Activated T-helper 1 cell treated with anti-CD3 and anti-CD28 coated beads, Interleukin-12 subunit alpha, Interleukin-12 subunit beta, Interleukin-2, Interleukin-4 antibody, amounts not matched to agents 30 ng/mL and 10 ng/mL and 1 ng/mL, durations not matched to agents 14 hours and 24 hours and 36 hours (primary cell): ENCODE results near the gene ANP32D. TPM values are rescaled to one million over a fixed set of nuclear protein-coding genes. Genes with fewer than 3 reads are reported as not detected.
"Not testable (repeated sequence)": the region's sequence is repeated elsewhere in the genome, so short reads cannot be mapped to it uniquely, and the experiment has no call there.

ENCODE experiments used
- DNase-seq: peaks from one replicate; pipeline ENCODE4 v3.0.0; 2021; ENCODE audit warnings: low spot score
- H3K27ac Mint-ChIP-seq: one replicate; pipeline ENCODE4 v1.8.0; 2021; ENCODE audit warnings: mild to moderate bottlenecking, mixed read lengths
- H3K27me3 Mint-ChIP-seq: one replicate; pipeline ENCODE4 v1.8.0; 2022; ENCODE audit warnings: mild to moderate bottlenecking, moderate library complexity, mixed read lengths; ENCODE audit not compliant: insufficient read depth
- H3K36me3 Mint-ChIP-seq: one replicate; pipeline ENCODE4 v1.8.0; 2021; ENCODE audit warnings: low read depth, mixed read lengths
- H3K4me1 Mint-ChIP-seq: one replicate; pipeline ENCODE4 v1.8.0; 2021; ENCODE audit warnings: low read depth, mixed read lengths
- H3K4me3 Mint-ChIP-seq: one replicate; pipeline ENCODE4 v1.8.0; 2021; ENCODE audit warnings: mild to moderate bottlenecking, moderate library complexity, mixed read lengths
- H3K9me3 Mint-ChIP-seq: one replicate; pipeline ENCODE4 v1.8.0; 2021; ENCODE audit warnings: mixed read lengths
- intact Hi-C: fragments of 100-400 bp; cut with micrococcal nuclease; formaldehyde crosslinking; loops from one replicate; pipeline ENCODE4 v1.15.1; 2024
- total RNA-seq: library from RNA; stranded (reverse); gene quantifications from 2 replicates; pipeline ENCODE4 v1.2.3, GENCODE V29; 2022

Gene ANP32D
- total RNA-seq: not detected in 2 replicates

- H3K27me3 Mint-ChIP-seq: peaks cover 2% of the 10 kb centered on the region
- intact Hi-C loops: no loop called here
- no peak within 1 kb of the TSS for H3K4me3 Mint-ChIP-seq
- no peaks in the 10 kb centered on the region for H3K36me3 Mint-ChIP-seq
- no peak within 1 kb of the TSS for H3K27ac Mint-ChIP-seq
- H3K9me3 Mint-ChIP-seq: peaks cover 33% of the 10 kb centered on the region
- no peaks in the 10 kb centered on the region for H3K4me1 Mint-ChIP-seq
- DNase-seq: no peak
Measured at GRCh38 chr12:48472259-48472658, at the start of gene ANP32D. Gene ANP32D, plus strand, starts transcription at chr12:48472559. Its CDS starts 106 bp downstream, at chr12:48472665.

- Mint-ChIP-seq H3K27ac (no peak overlapping the region), H3K9me3 (peaks cover 6% of the 10 kb centered on the region), H3K27me3 (no peaks in the 10 kb centered on the region), H3K4me1 (no peaks in the 10 kb centered on the region), H3K36me3 (no peaks in the 10 kb centered on the region), H3K4me3 (no peak overlapping the region)
- no peak for DNase-seq
- intact Hi-C loops: no loop called here
Measured at GRCh38 chr12:48423171-48423570, 49.2 kb upstream of the ANP32D start.

GRCh38 chr12:48424644-48425043, 47.7 kb upstream of the ANP32D start:
- no peak for DNase-seq
- no peaks in the 10 kb centered on the region for H3K4me1 Mint-ChIP-seq
- peaks cover 2% of the 10 kb centered on the region for H3K36me3 Mint-ChIP-seq
- no peak overlapping the region for H3K4me3 Mint-ChIP-seq
- no peaks in the 10 kb centered on the region for H3K27me3 Mint-ChIP-seq
- H3K27ac Mint-ChIP-seq: no peak overlapping the region
- H3K9me3 Mint-ChIP-seq: peaks cover 16% of the 10 kb centered on the region
- intact Hi-C loops: no loop called here

GRCh38 chr12:48434016-48434415, 38.3 kb upstream of the ANP32D start:
- H3K4me3 Mint-ChIP-seq, DNase-seq, H3K36me3 Mint-ChIP-seq, H3K4me1 Mint-ChIP-seq, H3K27ac Mint-ChIP-seq, H3K27me3 Mint-ChIP-seq, intact Hi-C loops: not testable (repeated sequence)
- H3K9me3 Mint-ChIP-seq: peaks cover 12% of the 10 kb centered on the region

- Mint-ChIP-seq H3K36me3 (no peaks in the 10 kb centered on the region), H3K27ac (no peak overlapping the region), H3K27me3 (no peaks in the 10 kb centered on the region), H3K4me1 (no peaks in the 10 kb centered on the region), H3K4me3 (no peak overlapping the region), H3K9me3 (peaks cover 3% of the 10 kb centered on the region)
- intact Hi-C loops: no loop called here
- DNase-seq: no peak
Measured at GRCh38 chr12:48441069-48441468, 31.3 kb upstream of the ANP32D start.

- H3K9me3 Mint-ChIP-seq: no peaks in the 10 kb centered on the region
- no peaks in the 10 kb centered on the region for H3K36me3 Mint-ChIP-seq
- no peak overlapping the region for H3K27ac Mint-ChIP-seq
- no peak for DNase-seq
- H3K27me3 Mint-ChIP-seq: no peaks in the 10 kb centered on the region
- H3K4me1 Mint-ChIP-seq: no peaks in the 10 kb centered on the region
- H3K4me3 Mint-ChIP-seq: no peak overlapping the region
- intact Hi-C loops: no loop called here
Measured at GRCh38 chr12:48442179-48442847, 30.0 kb upstream of the ANP32D start.

- Mint-ChIP-seq H3K36me3 (no peaks in the 10 kb centered on the region), H3K9me3 (peaks cover 8% of the 10 kb centered on the region), H3K27ac (no peak overlapping the region), H3K4me1 (no peaks in the 10 kb centered on the region), H3K4me3 (no peak overlapping the region), H3K27me3 (no peaks in the 10 kb centered on the region)
- intact Hi-C loops: no loop called here
- no peak for DNase-seq
Measured at GRCh38 chr12:48445538-48445937, 26.8 kb upstream of the ANP32D start.

- Mint-ChIP-seq H3K4me1 (no peaks in the 10 kb centered on the region), H3K27me3 (no peaks in the 10 kb centered on the region), H3K36me3 (no peaks in the 10 kb centered on the region), H3K9me3 (peaks cover 9% of the 10 kb centered on the region), H3K27ac (no peak overlapping the region), H3K4me3 (no peak overlapping the region)
- no peak for DNase-seq
- intact Hi-C loops: no loop called here
Measured at GRCh38 chr12:48446161-48446776, 26.1 kb upstream of the ANP32D start.

- no peaks in the 10 kb centered on the region for H3K36me3 Mint-ChIP-seq
- H3K9me3 Mint-ChIP-seq: peaks cover 9% of the 10 kb centered on the region
- no peak overlapping the region for H3K27ac Mint-ChIP-seq
- H3K4me3 Mint-ChIP-seq: no peak overlapping the region
- no peaks in the 10 kb centered on the region for H3K27me3 Mint-ChIP-seq
- intact Hi-C loops: no loop called here
- no peaks in the 10 kb centered on the region for H3K4me1 Mint-ChIP-seq
- DNase-seq: no peak
Measured at GRCh38 chr12:48447755-48448154, 24.6 kb upstream of the ANP32D start.

- no peak overlapping the region for H3K27ac Mint-ChIP-seq
- H3K9me3 Mint-ChIP-seq: peaks cover 9% of the 10 kb centered on the region
- no peaks in the 10 kb centered on the region for H3K36me3 Mint-ChIP-seq
- no peaks in the 10 kb centered on the region for H3K4me1 Mint-ChIP-seq
- no peak overlapping the region for H3K4me3 Mint-ChIP-seq
- DNase-seq: no peak
- intact Hi-C loops: no loop called here
- H3K27me3 Mint-ChIP-seq: no peaks in the 10 kb centered on the region
Measured at GRCh38 chr12:48451372-48451771, 21.0 kb upstream of the ANP32D start.

GRCh38 chr12:48452961-48453360, 19.4 kb upstream of the ANP32D start:
- H3K36me3 Mint-ChIP-seq, DNase-seq, H3K27me3 Mint-ChIP-seq, H3K9me3 Mint-ChIP-seq, H3K4me3 Mint-ChIP-seq, intact Hi-C loops, H3K27ac Mint-ChIP-seq, H3K4me1 Mint-ChIP-seq: not testable (repeated sequence)

- H3K4me3 Mint-ChIP-seq: no peak overlapping the region
- peaks cover 9% of the 10 kb centered on the region for H3K9me3 Mint-ChIP-seq
- H3K4me1 Mint-ChIP-seq: no peaks in the 10 kb centered on the region
- H3K27ac Mint-ChIP-seq: no peak overlapping the region
- intact Hi-C loops: no loop called here
- H3K27me3 Mint-ChIP-seq: no peaks in the 10 kb centered on the region
- no peak for DNase-seq
- no peaks in the 10 kb centered on the region for H3K36me3 Mint-ChIP-seq
Measured at GRCh38 chr12:48454667-48455066, 17.7 kb upstream of the ANP32D start.

- H3K4me3 Mint-ChIP-seq: no peak overlapping the region
- no peak for DNase-seq
- no peaks in the 10 kb centered on the region for H3K4me1 Mint-ChIP-seq
- H3K27ac Mint-ChIP-seq: no peak overlapping the region
- H3K9me3 Mint-ChIP-seq: peaks cover 6% of the 10 kb centered on the region
- intact Hi-C loops: no loop called here
- no peaks in the 10 kb centered on the region for H3K36me3 Mint-ChIP-seq
- H3K27me3 Mint-ChIP-seq: no peaks in the 10 kb centered on the region
Measured at GRCh38 chr12:48455116-48455515, 17.2 kb upstream of the ANP32D start.

- Mint-ChIP-seq H3K36me3 (no peaks in the 10 kb centered on the region), H3K4me3 (no peak overlapping the region), H3K9me3 (no peaks in the 10 kb centered on the region), H3K4me1 (no peaks in the 10 kb centered on the region), H3K27ac (no peak overlapping the region), H3K27me3 (peaks cover 6% of the 10 kb centered on the region)
- intact Hi-C loops: no loop called here
- no peak for DNase-seq
Measured at GRCh38 chr12:48459259-48459658, 13.1 kb upstream of the ANP32D start.
